HS-27A (cell line): Measurements from ENCODE around the gene LYG2.
"Not testable (repeated sequence)": the region's sequence is repeated elsewhere in the genome, so short reads cannot be mapped to it uniquely, and the experiment has no call there.

ENCODE experiments used
- DNase-seq: peaks from one replicate; pipeline ENCODE4 v3.0.0-alpha.2; 2012; ENCODE audit warnings: low read depth, missing footprints

The LYG2 gene, protein sequence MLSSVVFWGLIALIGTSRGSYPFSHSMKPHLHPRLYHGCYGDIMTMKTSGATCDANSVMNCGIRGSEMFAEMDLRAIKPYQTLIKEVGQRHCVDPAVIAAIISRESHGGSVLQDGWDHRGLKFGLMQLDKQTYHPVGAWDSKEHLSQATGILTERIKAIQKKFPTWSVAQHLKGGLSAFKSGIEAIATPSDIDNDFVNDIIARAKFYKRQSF

DNA sequence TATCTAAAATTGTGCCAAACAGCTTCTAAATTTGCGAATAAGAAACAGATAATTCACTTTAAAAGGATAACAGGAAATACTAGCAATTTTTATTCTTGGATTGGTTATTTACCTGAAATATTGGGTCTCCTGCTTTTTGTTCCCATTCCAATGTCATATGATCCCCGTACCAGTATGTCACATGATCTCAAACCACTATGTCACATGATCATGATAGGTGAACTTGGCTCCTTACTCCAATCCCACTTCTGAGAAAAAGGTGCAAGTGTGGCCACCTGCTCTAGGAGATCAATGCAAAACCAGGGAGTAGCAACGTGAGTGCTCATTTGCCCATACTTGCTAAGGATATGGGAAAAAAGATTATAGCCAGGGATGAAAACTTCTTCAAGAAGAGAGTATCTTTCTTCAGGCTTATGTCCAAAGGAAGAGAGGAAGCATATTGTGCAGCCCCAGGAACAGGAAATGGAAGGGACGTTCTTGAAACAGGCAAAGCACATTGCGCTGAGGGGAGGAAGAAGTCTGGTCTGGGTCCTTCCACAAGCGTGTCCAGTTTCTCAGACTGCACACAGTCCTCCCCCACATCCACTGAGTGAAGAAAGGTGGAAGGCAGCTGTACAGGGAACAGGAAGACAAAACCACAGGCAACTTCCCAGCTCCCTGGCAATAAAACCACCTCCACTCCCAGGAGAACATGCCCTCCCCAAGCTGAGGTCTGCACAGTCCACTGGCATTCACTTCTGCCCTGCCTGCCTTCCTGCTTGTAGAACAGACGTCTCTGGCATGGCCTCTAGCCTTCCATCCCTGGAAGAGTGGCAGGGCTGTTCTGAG lies at the start of gene LYG2:
Gene LYG2 (minus strand): TSS at position 176 of the 828 bp plus-strand sequence. CDS start 1,406 bp downstream, outside the sequence.
- no peak for DNase-seq

DNA sequence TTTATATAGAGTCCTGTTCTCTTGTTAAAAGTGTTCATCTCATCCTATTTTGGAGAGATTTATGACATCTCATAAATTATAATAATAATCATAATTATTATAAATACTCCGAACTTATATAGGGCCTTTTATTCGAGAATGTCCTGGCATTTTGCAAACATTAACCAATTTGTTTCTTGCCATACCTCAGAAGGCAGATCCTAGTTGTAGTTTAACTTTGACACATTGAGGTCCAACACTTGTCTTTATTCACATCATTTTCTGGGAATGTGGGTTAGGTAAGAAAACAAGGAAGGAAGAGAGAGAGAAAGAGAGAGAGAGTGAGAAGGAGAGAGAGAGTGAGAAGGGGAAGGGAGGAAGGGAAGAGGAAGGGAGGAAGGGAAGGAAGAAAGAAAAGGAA lies 45.6 kb upstream of the LYG2 start, which contains the start of gene LYG1:
Gene LYG1 (minus strand): TSS at position 101 of the 400 bp plus-strand sequence. CDS start 5,527 bp downstream, outside the sequence.
- not testable (repeated sequence) for DNase-seq

DNA sequence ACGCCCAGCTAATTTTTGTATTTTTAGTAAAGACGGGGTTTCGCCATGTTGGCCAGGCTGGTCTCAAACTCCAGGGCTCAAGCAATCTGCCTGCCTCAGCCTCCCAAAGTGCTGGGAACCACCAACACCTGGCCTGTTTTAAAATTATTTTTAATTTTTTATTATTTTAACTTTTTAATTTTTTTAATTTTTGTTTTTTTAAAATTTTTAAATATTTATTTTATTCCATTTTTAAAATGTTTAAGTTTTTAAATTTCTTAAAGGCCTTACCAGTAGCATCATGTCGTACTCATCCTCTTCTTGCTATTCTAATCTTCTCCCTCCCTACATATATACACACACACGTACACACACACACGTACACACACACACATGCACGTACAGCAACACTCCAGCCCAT lies 44.1 kb upstream of the LYG2 start:
- no peak for DNase-seq

DNA sequence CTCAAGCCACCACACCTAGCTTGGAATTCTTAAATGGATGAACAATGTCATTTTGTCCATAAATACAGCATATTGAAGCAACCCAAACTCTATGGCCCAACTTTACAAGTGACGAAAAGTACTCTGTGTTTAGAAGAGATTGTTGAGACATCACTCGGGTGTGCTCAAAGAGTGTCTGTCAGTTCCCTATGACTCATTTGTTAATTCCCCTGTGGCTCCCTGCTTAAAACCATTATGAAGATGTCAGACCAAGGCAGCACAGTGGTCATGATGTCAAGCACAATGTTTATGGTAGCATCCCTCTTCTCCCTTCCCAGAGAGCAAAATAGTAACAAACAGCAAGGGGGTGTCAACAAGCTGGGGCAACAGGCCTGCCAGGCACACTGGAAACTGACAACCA lies 42.5 kb upstream of the LYG2 start:
- no peak for DNase-seq

DNA sequence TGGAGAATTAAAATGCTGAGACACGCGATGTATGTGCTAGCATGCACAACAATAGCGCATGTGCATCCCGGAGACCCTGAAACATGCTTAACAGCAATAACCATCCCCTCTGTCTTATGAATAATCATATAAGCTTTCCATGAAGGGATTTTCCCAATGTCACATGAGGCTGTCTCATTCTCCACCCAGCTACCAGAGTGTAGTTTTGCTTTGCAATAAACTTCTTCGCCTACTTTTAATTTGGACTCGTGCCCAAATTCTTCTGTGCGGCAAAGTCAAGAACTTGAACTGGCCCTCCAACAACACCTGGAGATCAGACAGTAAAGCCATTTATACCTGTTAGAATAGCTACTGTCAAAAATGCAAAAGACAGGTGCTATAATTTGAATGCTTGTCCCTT lies 30.1 kb upstream of the LYG2 start:
- no peak for DNase-seq

GRCh38 chr2:99279969-99280695 lies 24.7 kb upstream of the LYG2 start:
- DNase-seq: no peak

DNA sequence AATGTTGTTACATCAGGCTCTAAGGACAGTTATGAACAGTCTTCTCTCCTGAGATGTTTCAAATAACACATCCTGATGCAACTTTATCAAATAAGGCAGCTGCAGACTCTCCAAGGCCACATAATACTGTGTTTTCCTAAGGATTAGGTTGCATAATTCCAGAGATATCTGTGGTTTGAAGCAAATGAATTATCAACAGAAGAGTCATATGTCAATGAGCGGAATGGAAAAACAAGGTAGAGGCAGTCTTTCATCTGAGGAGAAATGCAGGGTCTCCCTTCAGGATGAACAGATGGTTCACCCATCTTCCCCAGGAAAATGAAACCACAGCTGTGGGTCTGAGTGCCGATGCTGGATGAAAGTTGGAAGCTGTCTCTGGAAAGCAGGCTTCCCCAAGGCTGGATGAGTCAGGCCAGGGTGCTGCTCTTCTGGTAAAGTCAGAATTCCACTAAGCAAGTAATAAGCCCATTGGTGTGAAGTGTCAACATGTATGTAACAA lies 23.4 kb upstream of the LYG2 start:
- DNase-seq: peak; percentile 77

- DNase-seq: not testable (repeated sequence)
Observed at GRCh38 chr2:99278195-99278765, 22.8 kb upstream of the LYG2 start.

GRCh38 chr2:99275882-99276281 lies 20.4 kb upstream of the LYG2 start:
- no peak for DNase-seq

DNA sequence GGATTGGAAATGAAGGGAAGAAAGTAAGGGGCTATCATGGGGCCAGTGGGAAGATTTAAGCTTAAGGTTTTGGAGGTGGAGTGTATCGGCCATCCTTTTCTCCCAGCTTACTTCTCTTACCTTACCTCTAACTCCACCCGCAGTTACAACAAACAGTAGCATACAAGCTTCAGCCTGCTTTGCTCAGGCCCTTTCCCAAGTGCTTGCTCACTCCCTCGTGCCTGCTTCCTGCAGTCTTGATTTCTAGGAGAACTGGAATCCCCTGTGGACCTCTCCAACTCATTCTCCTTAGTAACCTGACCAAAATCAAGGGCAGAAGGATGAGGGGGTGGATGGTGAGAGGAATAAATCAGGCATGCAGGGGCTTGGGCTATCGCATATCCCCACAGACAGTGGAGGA lies 5.8 kb upstream of the LYG2 start:
- DNase-seq: no peak

GRCh38 chr2:99260184-99260583 lies 4.7 kb upstream of the LYG2 start:
- no peak for DNase-seq

- DNase-seq: no peak
Observed at GRCh38 chr2:99259465-99259864, 4.0 kb upstream of the LYG2 start.

GRCh38 chr2:99256677-99257076 lies 1.2 kb upstream of the LYG2 start:
- no peak for DNase-seq

- no peak for DNase-seq
Observed at GRCh38 chr2:99249951-99250350, 5.5 kb downstream of the LYG2 start.

DNA sequence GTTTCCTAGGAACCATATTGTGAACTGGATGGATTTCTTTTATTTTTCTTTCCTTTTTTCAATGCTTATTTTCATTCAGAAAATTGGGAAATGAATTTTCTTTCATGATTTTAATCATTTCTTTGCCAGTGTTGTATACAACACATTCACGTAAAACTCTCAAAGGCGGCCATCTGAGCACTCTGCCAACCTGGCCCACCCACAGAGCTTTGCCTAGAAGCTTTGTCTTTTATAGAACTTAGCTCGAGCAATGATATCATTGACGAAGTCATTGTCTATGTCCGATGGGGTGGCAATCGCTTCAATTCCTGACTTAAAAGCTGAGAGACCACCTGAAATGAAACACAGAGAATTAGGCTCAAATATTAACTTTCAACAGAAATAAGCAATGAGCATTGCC lies 13.3 kb downstream of the LYG2 start:
- DNase-seq: no peak

GRCh38 chr2:99240431-99240830 lies 15.0 kb downstream of the LYG2 start:
- no peak for DNase-seq

DNA sequence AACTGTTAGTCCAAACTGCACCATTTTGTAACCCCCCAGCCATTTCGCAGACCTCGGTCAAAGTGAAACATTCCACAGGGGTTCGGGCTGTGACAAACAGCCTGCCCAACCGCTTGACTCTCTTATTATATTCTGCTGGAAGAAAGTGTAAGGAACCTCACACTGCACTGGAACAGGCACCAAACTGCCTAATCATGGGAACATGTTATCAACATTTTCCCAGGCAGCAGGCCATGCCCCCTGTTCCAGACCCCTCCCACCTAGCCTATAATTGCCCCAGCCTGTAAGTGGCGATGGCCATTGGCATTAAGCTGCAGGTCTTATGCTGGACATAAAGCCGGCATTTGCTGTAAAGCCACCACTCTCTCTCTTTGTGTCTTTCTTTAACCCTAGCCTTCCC lies 16.9 kb downstream of the LYG2 start:
- no peak for DNase-seq

DNA sequence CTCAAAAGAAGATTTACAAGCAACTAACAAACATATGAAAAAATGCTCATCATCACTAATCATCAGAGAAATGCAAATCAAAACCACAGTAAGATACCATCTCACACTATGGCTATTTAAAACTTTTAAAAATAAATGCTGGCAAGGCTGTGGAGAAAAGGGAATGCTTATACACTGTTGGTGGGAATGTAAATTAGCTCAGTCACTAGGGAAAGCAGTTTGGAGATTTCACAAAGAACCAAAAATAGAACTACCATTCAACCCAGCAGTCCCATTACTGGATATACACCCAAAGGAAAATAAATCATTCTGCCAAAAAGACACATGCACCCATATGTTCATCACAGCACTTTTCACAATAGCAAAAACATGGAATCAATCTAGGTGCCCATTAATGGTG lies 22.3 kb downstream of the LYG2 start:
- DNase-seq: not testable (repeated sequence)

- DNase-seq: no peak
Observed at GRCh38 chr2:99217929-99218501, 37.5 kb downstream of the LYG2 start.

- DNase-seq: no peak
Observed at GRCh38 chr2:99216096-99216495, 39.4 kb downstream of the LYG2 start.

GRCh38 chr2:99205491-99205890 lies 50.0 kb downstream of the LYG2 start:
- no peak for DNase-seq
